GM12801 (cell line): Measurements from ENCODE around the gene NDUFAF8.

Experiments
- TF ChIP-seq, protein P1 (sequence below): IDR thresholded peaks from one replicate; pipeline ENCODE4 v1.5.1; 2011; ENCODE audit warnings: control low read depth; ENCODE audit not compliant: insufficient read length; ENCODE audit errors: extremely low read depth

The NDUFAF8 gene, protein sequence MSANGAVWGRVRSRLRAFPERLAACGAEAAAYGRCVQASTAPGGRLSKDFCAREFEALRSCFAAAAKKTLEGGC

DNA sequence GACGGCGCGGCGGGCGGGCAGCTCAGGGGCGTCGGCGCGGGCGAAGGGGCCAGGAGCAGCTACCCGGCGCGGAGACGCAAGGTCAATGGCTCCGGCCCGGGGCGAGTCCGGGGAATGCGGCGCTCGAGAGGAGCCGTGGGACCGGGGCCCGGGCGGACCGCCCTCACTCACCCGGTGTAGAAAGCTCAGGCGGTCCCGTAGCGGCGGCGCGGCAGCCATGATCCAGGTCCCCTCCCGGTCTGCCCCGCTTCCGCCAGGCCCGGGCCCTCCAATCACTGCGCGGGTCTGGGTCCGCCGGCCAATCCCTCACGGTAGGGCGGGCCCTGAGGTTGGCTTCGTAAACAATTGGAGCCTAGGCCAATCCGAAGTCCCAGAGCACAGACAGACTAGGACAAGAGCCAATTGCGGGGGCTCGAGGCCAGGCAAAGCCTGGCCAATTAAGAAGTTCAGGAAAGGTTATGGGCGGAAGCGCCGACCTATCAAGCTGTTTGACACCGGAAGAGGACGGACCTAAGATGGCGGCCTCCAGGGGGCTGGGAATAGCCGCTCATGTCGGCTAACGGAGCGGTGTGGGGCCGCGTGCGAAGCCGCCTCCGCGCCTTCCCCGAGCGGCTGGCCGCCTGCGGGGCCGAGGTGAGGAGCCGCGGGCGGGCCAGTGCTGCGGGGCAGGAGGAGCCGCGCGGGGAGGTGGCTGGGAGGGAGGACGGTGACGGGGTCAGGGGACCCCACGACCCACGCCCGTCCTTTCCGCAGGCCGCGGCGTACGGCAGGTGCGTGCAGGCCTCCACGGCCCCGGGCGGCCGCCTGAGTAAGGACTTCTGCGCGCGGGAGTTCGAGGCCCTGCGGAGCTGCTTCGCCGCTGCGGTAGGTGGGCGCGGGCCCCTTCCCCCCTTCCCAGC lies at the start of gene NDUFAF8, which contains the start of gene TEPSIN:
Gene NDUFAF8 (plus strand): TSS at position 504 of the 899 bp plus-strand sequence. CDS start 46 bp downstream, at position 550.
Gene TEPSIN (minus strand): TSS at position 241 of the 899 bp plus-strand sequence. CDS start 22 bp downstream, at position 219.
- TF ChIP-seq, protein P1, sequence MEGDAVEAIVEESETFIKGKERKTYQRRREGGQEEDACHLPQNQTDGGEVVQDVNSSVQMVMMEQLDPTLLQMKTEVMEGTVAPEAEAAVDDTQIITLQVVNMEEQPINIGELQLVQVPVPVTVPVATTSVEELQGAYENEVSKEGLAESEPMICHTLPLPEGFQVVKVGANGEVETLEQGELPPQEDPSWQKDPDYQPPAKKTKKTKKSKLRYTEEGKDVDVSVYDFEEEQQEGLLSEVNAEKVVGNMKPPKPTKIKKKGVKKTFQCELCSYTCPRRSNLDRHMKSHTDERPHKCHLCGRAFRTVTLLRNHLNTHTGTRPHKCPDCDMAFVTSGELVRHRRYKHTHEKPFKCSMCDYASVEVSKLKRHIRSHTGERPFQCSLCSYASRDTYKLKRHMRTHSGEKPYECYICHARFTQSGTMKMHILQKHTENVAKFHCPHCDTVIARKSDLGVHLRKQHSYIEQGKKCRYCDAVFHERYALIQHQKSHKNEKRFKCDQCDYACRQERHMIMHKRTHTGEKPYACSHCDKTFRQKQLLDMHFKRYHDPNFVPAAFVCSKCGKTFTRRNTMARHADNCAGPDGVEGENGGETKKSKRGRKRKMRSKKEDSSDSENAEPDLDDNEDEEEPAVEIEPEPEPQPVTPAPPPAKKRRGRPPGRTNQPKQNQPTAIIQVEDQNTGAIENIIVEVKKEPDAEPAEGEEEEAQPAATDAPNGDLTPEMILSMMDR = no peak

DNA sequence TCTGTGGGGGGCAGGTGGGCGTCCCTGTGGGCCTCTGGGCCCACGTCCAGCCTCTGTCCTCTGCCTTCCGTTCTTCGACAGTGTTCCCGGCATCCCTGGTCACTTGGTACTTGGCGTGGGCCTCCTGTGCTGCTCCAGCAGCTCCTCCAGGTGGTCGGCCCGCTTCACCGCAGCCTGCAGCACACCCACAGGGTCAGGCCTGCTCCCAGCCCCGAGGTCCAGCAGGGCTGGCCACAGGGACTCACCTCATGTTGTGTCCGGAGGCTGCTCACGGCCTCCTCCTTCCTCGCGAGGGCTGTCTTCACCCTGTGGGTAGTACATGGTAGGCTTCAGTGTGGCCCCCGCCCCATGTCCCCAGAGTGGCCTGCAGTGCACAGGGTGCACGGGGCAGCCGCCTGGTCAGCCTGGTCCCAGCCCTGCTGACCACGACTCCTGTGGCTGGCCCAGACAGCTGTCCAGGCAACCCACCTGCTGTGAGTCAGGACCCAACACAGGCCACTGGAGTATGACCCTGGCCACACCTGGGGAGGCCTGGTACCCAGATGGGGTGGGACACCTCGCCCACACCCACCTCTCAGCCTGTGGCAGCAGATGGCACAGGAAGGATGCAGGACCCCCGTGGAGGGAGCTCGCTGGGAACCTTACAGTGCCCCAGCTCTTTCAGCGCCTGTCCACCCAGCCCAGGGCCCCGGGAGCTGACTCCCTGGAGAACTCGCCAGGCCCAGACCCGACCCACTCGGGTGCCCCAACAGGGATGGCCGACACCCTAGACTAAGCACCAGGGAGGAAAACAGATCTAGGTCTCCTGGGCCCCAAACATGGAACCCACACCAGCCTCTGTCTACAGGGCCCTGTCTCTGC lies 49.2 kb upstream of the NDUFAF8 start:
- TF ChIP-seq, protein P1 = no peak

DNA sequence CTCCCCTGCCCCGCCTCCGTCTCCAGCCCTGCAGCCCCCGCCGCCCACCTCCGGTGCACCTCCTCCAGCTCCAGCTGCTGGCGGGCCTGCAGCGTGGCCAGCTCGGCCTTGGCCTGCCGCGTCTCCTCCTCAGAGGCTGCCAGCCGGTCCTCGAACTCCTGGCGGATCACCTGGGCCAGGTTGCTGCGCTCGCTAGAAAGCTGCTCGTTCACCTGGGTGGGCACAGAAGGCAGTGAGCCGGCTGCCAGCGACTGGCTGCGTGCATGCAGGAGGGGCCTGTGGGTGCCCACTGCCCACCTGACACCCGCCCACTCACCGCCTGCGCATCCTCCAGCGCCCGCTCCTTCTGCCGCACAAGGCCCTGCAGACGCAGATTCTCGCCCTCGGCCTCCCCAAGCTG lies 48.5 kb upstream of the NDUFAF8 start:
- TF ChIP-seq, protein P1 = no peak

DNA sequence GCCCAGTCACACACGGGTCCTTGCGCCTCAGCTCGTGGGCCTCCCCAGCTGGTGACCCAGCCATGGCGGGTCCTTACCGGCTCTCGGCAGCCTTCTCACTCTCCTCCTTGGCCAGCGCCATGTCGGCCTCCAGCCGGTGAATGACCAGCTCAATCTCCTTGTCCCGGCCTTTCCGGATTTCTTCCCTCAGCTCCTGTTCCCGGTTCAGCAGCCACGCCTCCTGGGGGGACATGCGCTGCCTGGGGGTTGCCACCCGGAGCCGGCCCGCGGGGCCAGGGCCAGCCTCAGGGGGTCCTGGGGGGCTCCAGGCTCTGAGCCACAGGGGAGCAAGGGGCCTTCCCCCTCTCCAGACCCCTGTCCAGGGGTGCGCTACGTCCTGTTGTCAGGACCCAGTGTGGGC lies 48.0 kb upstream of the NDUFAF8 start:
- TF ChIP-seq, protein P1 = no peak

DNA sequence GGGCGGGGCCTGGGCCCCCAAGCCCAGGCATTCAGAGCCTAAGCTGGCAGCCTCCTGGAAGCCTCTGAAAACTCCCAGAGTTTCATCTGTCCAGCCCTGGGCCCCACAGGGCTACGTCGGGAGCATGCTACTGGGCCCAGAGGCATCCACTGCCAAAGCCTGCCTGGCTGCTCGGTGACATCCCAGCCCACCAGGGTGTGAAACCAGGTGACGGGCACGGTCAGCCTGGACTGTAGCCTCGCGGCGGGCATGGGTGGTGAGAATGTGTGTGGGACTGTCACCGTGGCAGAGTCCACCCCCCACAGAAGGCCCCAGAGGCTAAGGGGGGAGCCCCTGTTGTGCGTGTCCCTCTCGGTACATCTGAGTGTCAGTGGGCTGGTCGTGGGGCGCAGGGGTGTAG lies 47.5 kb upstream of the NDUFAF8 start:
- TF ChIP-seq, protein P1 = no peak

DNA sequence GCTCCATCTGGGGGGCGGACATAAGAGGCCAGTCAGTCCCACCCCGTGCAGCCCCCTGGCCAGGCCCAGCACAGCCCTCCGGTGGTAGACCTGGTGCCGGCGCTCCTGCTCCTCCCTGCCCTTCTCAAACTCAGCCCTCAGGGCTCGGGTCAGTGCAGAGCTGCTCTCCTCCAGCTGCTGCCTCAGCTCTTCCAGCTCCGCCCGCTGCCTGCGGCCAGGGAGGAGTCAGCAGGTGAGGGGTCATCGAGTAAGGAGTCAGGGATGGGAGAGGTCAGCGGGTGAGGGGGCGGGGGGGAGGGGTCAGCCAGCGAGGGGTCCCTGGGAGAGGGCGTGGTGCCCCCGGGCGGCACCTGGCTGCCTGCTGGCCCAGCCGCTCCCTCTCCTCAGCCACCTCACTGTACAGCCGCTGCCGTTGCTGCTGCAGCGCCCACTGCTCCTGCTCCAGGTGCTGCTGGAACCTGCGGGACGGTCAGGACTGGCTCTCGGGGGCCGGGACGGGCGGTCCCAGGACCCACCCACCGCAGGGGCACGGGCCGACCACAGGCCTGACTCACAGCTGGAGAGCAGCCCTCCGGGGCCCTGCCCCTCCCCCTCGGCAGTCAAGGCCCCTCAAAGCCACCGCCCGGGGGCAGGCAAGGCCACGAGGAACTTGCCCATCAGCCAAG lies 46.6 kb upstream of the NDUFAF8 start:
- TF ChIP-seq, protein P1 = no peak
